ENCODE measurements around the gene TNFAIP1. TPM values are rescaled to one million over a fixed set of nuclear protein-coding genes. Genes with fewer than 3 reads are reported as not detected.

Gene TNFAIP1
- total RNA-seq, 1 experiment from 2014 or later, result 21.8 TPM

GRCh38 chr17:28285965-28286364, 49.6 kb upstream of the TNFAIP1 start:
- H3T11ph ChIP-seq (ENCODE audit: low read length), result no peak overlapping the region
- no peak overlapping the region for H3K18ac ChIP-seq (ENCODE audit: insufficient read length, low read depth, low read length)
- H2BK20ac ChIP-seq (ENCODE audit: low read depth, low read length, poor library complexity, severe bottlenecking), result no peak overlapping the region
- no peaks in the 10 kb centered on the region for H3K27me3 ChIP-seq (ENCODE audit: insufficient read depth, low read length)
- no peak overlapping the region for H3K4me2 ChIP-seq (ENCODE audit: insufficient read depth, insufficient read length, low read length)
- no peak overlapping the region for H2BK120ac ChIP-seq (ENCODE audit: low read depth, low read length, poor library complexity, severe bottlenecking)
- H3K9me3 ChIP-seq (ENCODE audit: control insufficient read depth, low read depth, low read length), result no peaks in the 10 kb centered on the region
- Mint-ChIP-seq H3K4me1 (peaks cover 4 to 6% of the 10 kb centered on the region in 2 experiments; a peak in 3 of 4 replicates), H3K27ac (no peak overlapping the region), H3K36me3 (ENCODE audit: insufficient read depth in 1 of 3, low read depth in 3 of 3) (no peaks in the 10 kb centered on the region), H3K27me3 (ENCODE audit: low read depth) (no peaks in the 10 kb centered on the region), H3K4me3 (no peak overlapping the region), H3K9me3 (no peaks in the 10 kb centered on the region)
- H2BK15ac ChIP-seq (ENCODE audit: low read depth, low read length), result no peak overlapping the region
- no peak overlapping the region for H3K4ac ChIP-seq (ENCODE audit: low read depth, low read length)
- no peak overlapping the region for H3K27ac ChIP-seq (ENCODE audit: insufficient read length, low read depth, low read length)
- H3K79me1 ChIP-seq (ENCODE audit: insufficient read depth, low read depth, low read length, poor library complexity, severe bottlenecking), result no peaks in the 10 kb centered on the region
- H4K20me1 ChIP-seq (ENCODE audit: control insufficient read depth, insufficient read depth, insufficient read length), result no peaks in the 10 kb centered on the region
- H3K23ac ChIP-seq (ENCODE audit: insufficient read length, low read depth, low read length), result no peak overlapping the region
- H3K23me2 ChIP-seq (ENCODE audit: insufficient read length, low read depth, low read length, poor library complexity, severe bottlenecking), result no peaks in the 10 kb centered on the region
- no peak overlapping the region for H4K8ac ChIP-seq (replicated peaks; ENCODE audit: insufficient read length, low read depth, low read length)
- no peaks in the 10 kb centered on the region for H3K4me1 ChIP-seq (ENCODE audit: insufficient read depth, low read length)
- DNase-seq, result no peak
- no peak overlapping the region for H2BK5ac ChIP-seq (ENCODE audit: insufficient read length, low read length)
- H2BK12ac ChIP-seq (ENCODE audit: insufficient read length, low read depth, low read length), result no peak overlapping the region
- TF ChIP-seq CTCF (conservative IDR thresholded peaks at IDR 0.05), result no peak
- H2AK5ac ChIP-seq (ENCODE audit: insufficient read length, low read length), result no peak overlapping the region
- no peaks in the 10 kb centered on the region for H3K79me2 ChIP-seq (ENCODE audit: insufficient read depth, low read length)
- no peak overlapping the region for H4K91ac ChIP-seq (ENCODE audit: insufficient read length, low read depth, low read length)
- no peak overlapping the region for H2AFZ ChIP-seq (ENCODE audit: low read length)
- H3K14ac ChIP-seq (ENCODE audit: insufficient read depth, low read length), result no peak overlapping the region
- no peak overlapping the region for H3K56ac ChIP-seq (ENCODE audit: insufficient read length, low read depth, low read length)
- no peak overlapping the region for H4K5ac ChIP-seq (ENCODE audit: insufficient read length, low read depth, low read length)
- no peak overlapping the region for H3K9ac ChIP-seq (ENCODE audit: extremely low read depth, insufficient read length, low read length)
- WGBS (ENCODE audit: extremely low coverage, insufficient read length, low lambda C conversion rate), result no CpG with 5 or more reads among the region's 2 CpGs
